Measurements from ENCODE around the gene SYTL3. TPM values are rescaled to one million over a fixed set of nuclear protein-coding genes. Genes with fewer than 3 reads are reported as not detected.

SYTL3 gene
- total and polyA plus RNA-seq, 10 of the 15 experiments (the other 5 are each of a cell fraction or from before 2014, with no cell fraction given), result 3.3 to 12.1 (median 6.9) TPM

GRCh38 chr6:158751224-158751623 lies 101.4 kb downstream of the SYTL3 start:
- Histone ChIP-seq H3K36me3 (ENCODE audit: control insufficient read depth in 2 of 2, insufficient read depth in 2 of 2, low read length in 1 of 2) (no peaks in the 10 kb centered on the region), H3K27ac (ENCODE audit: control insufficient read depth, insufficient read depth) (no peak overlapping the region), H3K4me2 (ENCODE audit: control insufficient read depth, insufficient read depth) (no peak overlapping the region), H3K4me1 (ENCODE audit: control insufficient read depth, insufficient read depth, low read length) (no peaks in the 10 kb centered on the region; the same call in 1 of the 2 replicates), H3K9me3 (replicated peaks; ENCODE audit: control insufficient read depth, insufficient read depth, low read length) (no peaks in the 10 kb centered on the region), H3K79me2 (ENCODE audit: control insufficient read depth, insufficient read depth, low read length) (no peaks in the 10 kb centered on the region), H3K4me3 (no peak overlapping the region), H3K27me3 (replicated peaks in 1 of 2; ENCODE audit: control insufficient read depth in 2 of 2, insufficient read depth in 2 of 2, low read length in 1 of 2) (no peaks in the 10 kb centered on the region), H4K20me1 (ENCODE audit: control insufficient read depth, insufficient read depth) (no peaks in the 10 kb centered on the region; the same call in 1 of the 2 replicates), H2AFZ (ENCODE audit: control insufficient read depth, low read depth, low read length) (no peak overlapping the region), H3K9ac (ENCODE audit: control insufficient read depth, insufficient read depth, low read length) (no peak overlapping the region)
- CTCF ChIA-PET, result interaction anchor here (1.8 to 1.9 kb wide), 2 partner anchors 49 to 222 kb away, joined by 4 to 11 read pairs; no protein-coding TSS in a partner anchor
- SMC1A ChIA-PET (ENCODE audit: uncharacterized antibody, unreplicated experiment), result interaction anchor here (0.9 to 1.5 kb wide), 3 partner anchors 8 to 222 kb away, joined by 3 to 4 read pairs (median 4); no protein-coding TSS in a partner anchor
- DNase-seq (ENCODE audit: low read depth, low spot score), result no peak
- BruUV-seq (replicated peaks), result no TSS peak
- intact Hi-C loops (cut with micrococcal nuclease; ENCODE audit: unreplicated experiment), result no loop called here
- TF ChIP-seq ZNF207 (IDR thresholded peaks at IDR 0.05; ENCODE audit: borderline replicate concordance), result no peak
- TF ChIP-seq ZNF384 (IDR thresholded peaks at IDR 0.05; ENCODE audit: borderline replicate concordance, low read depth, low read length), result no peak
- no peak for TF ChIP-seq SKIL (IDR thresholded peaks at IDR 0.05; ENCODE audit: low read depth, poor library complexity, severe bottlenecking)
- TF ChIP-seq CHD2 (IDR thresholded peaks at IDR 0.05; ENCODE audit: borderline replicate concordance, low read depth, low read length), result no peak
- no peak for TF ChIP-seq ZBED1 (IDR thresholded peaks at IDR 0.05; ENCODE audit: borderline replicate concordance)
- TF ChIP-seq HSF1 (IDR thresholded peaks at IDR 0.05; ENCODE audit: low read depth, low read length), result no peak
- no peak for TF ChIP-seq ELK1 (IDR thresholded peaks at IDR 0.05; ENCODE audit: low read depth, low read length)
- TF ChIP-seq JUNB (IDR thresholded peaks at IDR 0.05), result no peak
- TF ChIP-seq RUNX3 (IDR thresholded peaks at IDR 0.05; ENCODE audit: low read length), result no peak
- TF ChIP-seq NFIC (IDR thresholded peaks at IDR 0.05; ENCODE audit: low read depth, low read length), result no peak
- TF ChIP-seq ZZZ3 (IDR thresholded peaks at IDR 0.05; ENCODE audit: control insufficient read depth, insufficient read length, low read depth), result no peak
- no peak for TF ChIP-seq EED (IDR thresholded peaks at IDR 0.05; ENCODE audit: low read depth)
- TF ChIP-seq ETV6 (conservative IDR thresholded peaks at IDR 0.05 in 1 of 2, IDR thresholded peaks at IDR 0.05 in 1 of 2; ENCODE audit: borderline replicate concordance in 1 of 2, low read depth in 1 of 2), result no peak
- TF ChIP-seq SREBF2 (IDR thresholded peaks at IDR 0.05; ENCODE audit: low read length), result no peak
- TF ChIP-seq REST (IDR thresholded peaks at IDR 0.05; ENCODE audit: low read depth, low read length), result no peak
- no peak for TF ChIP-seq SREBF1 (IDR thresholded peaks at IDR 0.05; ENCODE audit: low read length)
- 66% methylated on average over 9 of the region's 9 CpGs for WGBS (ENCODE audit: insufficient coverage, insufficient replicate concordance, low lambda C conversion rate, missing lambda C conversion rate)
- RAD21 ChIA-PET (ENCODE audit: unreplicated experiment), result no interaction called here
- in situ Hi-C loops (cut with MboI), result no loop called here
- no peak for ATAC-seq
- no peak for FAIRE-seq
- POLR2A ChIA-PET, result no interaction called here

Data from GM12878 (cell line).